Sigmoid colon (tissue), 4 donors: ENCODE measurements around the gene FLVCR2.

ENCODE experiments used
- POLR2A ChIP-seq, 2 donors: fragments of 450-650 bp; IDR thresholded peaks; one replicate each; pipeline ENCODE4 v1.6.1; 2016; ENCODE audit warnings: antibody characterized with exemption in 2 of 2, mild to moderate bottlenecking in 2 of 2, moderate library complexity in 2 of 2
- POLR2AphosphoS5 ChIP-seq, 4 donors: sonication (generic); formaldehyde crosslinking; IDR thresholded peaks; one replicate each; pipeline ENCODE4 v1.6.1; 2017; ENCODE audit warnings: antibody characterized with exemption in 4 of 4

- no peak for TF ChIP-seq POLR2A (IDR thresholded peaks at IDR 0.05)
- no peak for TF ChIP-seq POLR2AphosphoS5 (IDR thresholded peaks at IDR 0.05)
Observed at GRCh38 chr14:75626396-75626795, 48.0 kb downstream of the FLVCR2 start.
